ENCODE results near the gene GLI3. TPM values are rescaled to one million over a fixed set of nuclear protein-coding genes. Genes with fewer than 3 reads are reported as not detected.

GLI3 gene
- total RNA-seq, 1 experiment from 2014 or later = 46.2 TPM

GRCh38 chr7:41930538-41931262 lies 306.3 kb downstream of the GLI3 start:
- Mint-ChIP-seq H3K27ac (no peak overlapping the region), H3K27me3 (ENCODE audit: low read depth) (no peaks in the 10 kb centered on the region), H3K36me3 (0 out of 2 replicates have a peak, but pooled peaks cover 2% of the 10 kb centered on the region), H3K4me1 (peaks cover 14% of the 10 kb centered on the region), H3K4me3 (no peak overlapping the region), H3K9me3 (peaks cover 11% of the 10 kb centered on the region)
- ChIA-PET POLR2A (no interaction called here), CTCF (interaction anchor here (1.2 to 1.5 kb wide), 2 partner anchors 10 to 12 kb away, joined by 3 to 5 read pairs; no protein-coding TSS in a partner anchor)
- DNase-seq (ENCODE audit: low spot score) (no peak), ATAC-seq (no peak)
- no peak for TF ChIP-seq ZBTB43 (CRISPR knock-in tag; IDR thresholded peaks at IDR 0.05)
- TF ChIP-seq ZNF263 (CRISPR knock-in tag; IDR thresholded peaks at IDR 0.05; ENCODE audit: low read depth) = no peak
- no peak for TF ChIP-seq ELF4 (CRISPR knock-in tag; IDR thresholded peaks at IDR 0.05; ENCODE audit: low read depth)
- TF ChIP-seq ZNF425 (CRISPR knock-in tag; conservative IDR thresholded peaks at IDR 0.05) = no peak
- no peak for TF ChIP-seq ERG (CRISPR knock-in tag; IDR thresholded peaks at IDR 0.05)
- no peak for TF ChIP-seq E2F1 (CRISPR knock-in tag; IDR thresholded peaks at IDR 0.05)
- no peak for TF ChIP-seq FOXJ3 (CRISPR knock-in tag; IDR thresholded peaks at IDR 0.05; ENCODE audit: borderline replicate concordance)
- TF ChIP-seq PRDM15 (CRISPR knock-in tag; IDR thresholded peaks at IDR 0.05) = no peak
- no peak for TF ChIP-seq TEAD4 (CRISPR knock-in tag; IDR thresholded peaks at IDR 0.05)
- TF ChIP-seq ARID4B (CRISPR knock-in tag; IDR thresholded peaks at IDR 0.05; ENCODE audit: borderline replicate concordance) = no peak
- TF ChIP-seq, protein P1, sequence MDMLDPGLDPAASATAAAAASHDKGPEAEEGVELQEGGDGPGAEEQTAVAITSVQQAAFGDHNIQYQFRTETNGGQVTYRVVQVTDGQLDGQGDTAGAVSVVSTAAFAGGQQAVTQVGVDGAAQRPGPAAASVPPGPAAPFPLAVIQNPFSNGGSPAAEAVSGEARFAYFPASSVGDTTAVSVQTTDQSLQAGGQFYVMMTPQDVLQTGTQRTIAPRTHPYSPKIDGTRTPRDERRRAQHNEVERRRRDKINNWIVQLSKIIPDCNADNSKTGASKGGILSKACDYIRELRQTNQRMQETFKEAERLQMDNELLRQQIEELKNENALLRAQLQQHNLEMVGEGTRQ (CRISPR knock-in tag; IDR thresholded peaks at IDR 0.05) = no peak
- TF ChIP-seq CREB1 (CRISPR knock-in tag; IDR thresholded peaks at IDR 0.05) = no peak
- TF ChIP-seq ZNF121 (CRISPR knock-in tag; IDR thresholded peaks at IDR 0.05) = no peak

All from WTC11 (cell line).